Keratinocyte (primary cell): ENCODE data around the gene FAM53B. TPM values are rescaled to one million over a fixed set of nuclear protein-coding genes. Genes with fewer than 3 reads are reported as not detected.

Experiments
- DNase-seq: peaks from one replicate; pipeline ENCODE4 v3.0.0-alpha.2; 2011; ENCODE audit warnings: low read depth, missing footprints, low spot score
- FAIRE-seq: peaks from 2 replicates; lab custom pipeline; 2011; peaks lifted over from hg19 to GRCh38; lab: Jason Lieb, UNC
- H2AFZ ChIP-seq: 2 replicates; pipeline ENCODE4 v1.6.0; 2012; ENCODE audit warnings: low read length, control low read depth, inconsistent platforms; ENCODE audit not compliant: control insufficient read depth
- H3K27ac ChIP-seq: 2 replicates; pipeline ENCODE4 v1.5.1; 2011; ENCODE audit warnings: low read length; ENCODE audit not compliant: control insufficient read depth, insufficient read depth
- H3K27me3 ChIP-seq: 3 replicates; pipeline ENCODE4 v1.6.0; 2011; ENCODE audit warnings: low read length; ENCODE audit not compliant: control insufficient read depth, insufficient read depth; ENCODE audit errors: extremely low read depth
- H3K36me3 ChIP-seq, 2 experiments: 2 replicates in 1 of 2; 3 replicates in 1 of 2; pipeline ENCODE4 v1.5.1; 2011; ENCODE audit warnings: low read length in 2 of 2, mild to moderate bottlenecking in 1 of 2; ENCODE audit not compliant: control insufficient read depth in 2 of 2, insufficient read depth in 2 of 2; ENCODE audit errors: extremely low read depth in 1 of 2
- H3K4me1 ChIP-seq: 3 replicates; pipeline ENCODE4 v1.5.1; 2011; ENCODE audit warnings: low read length; ENCODE audit not compliant: control insufficient read depth, insufficient read depth; ENCODE audit errors: extremely low read depth
- H3K4me2 ChIP-seq: 3 replicates; pipeline ENCODE4 v1.6.0; 2011; ENCODE audit warnings: low read depth, low read length; ENCODE audit not compliant: control insufficient read depth, insufficient read depth; ENCODE audit errors: extremely low read depth
- H3K4me3 ChIP-seq, 3 experiments: fragments of 200-600 bp in 1 of 3; sonication (generic) in 1 of 3; 2 replicates in 2 of 3; 3 replicates in 1 of 3; pipeline ENCODE4 v1.5.1; 2011 to 2016; ENCODE audit warnings: low read length in 3 of 3, mild to moderate bottlenecking in 3 of 3, control low read depth in 2 of 3, inconsistent platforms in 1 of 3, low read depth in 1 of 3, mixed read lengths in 1 of 3, mixed run types in 1 of 3, moderate library complexity in 1 of 3; ENCODE audit not compliant: control insufficient read depth in 2 of 3, insufficient read depth in 2 of 3; ENCODE audit errors: extremely low read depth in 1 of 3
- H3K79me2 ChIP-seq: 2 replicates; pipeline ENCODE4 v1.6.0; 2012; ENCODE audit warnings: low read length; ENCODE audit not compliant: control insufficient read depth, insufficient read depth
- H3K9ac ChIP-seq: 3 replicates; pipeline ENCODE4 v1.6.0; 2011; ENCODE audit warnings: low read length; ENCODE audit not compliant: control insufficient read depth, insufficient read depth; ENCODE audit errors: extremely low read depth
- H3K9me1 ChIP-seq: 3 replicates; pipeline ENCODE4 v1.6.0; 2011; ENCODE audit warnings: low read length; ENCODE audit not compliant: control insufficient read depth, insufficient read depth; ENCODE audit errors: extremely low read depth
- H3K9me3 ChIP-seq: 2 replicates; pipeline ENCODE4 v1.5.1; 2012; ENCODE audit warnings: low read depth, low read length; ENCODE audit not compliant: control insufficient read depth
- H4K20me1 ChIP-seq: 3 replicates; pipeline ENCODE4 v1.6.0; 2011; ENCODE audit warnings: low read length; ENCODE audit not compliant: control insufficient read depth, insufficient read depth; ENCODE audit errors: extremely low read depth
- CTCF ChIP-seq, 3 experiments: IDR thresholded peaks in 1 of 3; conservative IDR thresholded peaks in 1 of 3; optimal IDR thresholded peaks in 1 of 3; 2 replicates in 2 of 3; 3 replicates in 1 of 3; pipeline versions ENCODE3 to v1.5.1; 2011; ENCODE audit warnings: low read length in 3 of 3, mild to moderate bottlenecking in 3 of 3, moderate library complexity in 2 of 3, control low read depth in 1 of 3, inconsistent platforms in 1 of 3; ENCODE audit not compliant: insufficient read depth in 2 of 3; ENCODE audit errors: extremely low read depth in 1 of 3
- EZH2 ChIP-seq: IDR thresholded peaks from one replicate; pipeline ENCODE4 v1.6.1; 2012; ENCODE audit warnings: inconsistent platforms, mild to moderate bottlenecking, low read length, moderate library complexity
- dilution Hi-C: fragments of 300-500 bp; cut with MboI; formaldehyde crosslinking; loops from one replicate; pipeline ENCODE4 v1.7.0; 2020; ENCODE audit warnings: low sequenced_read_pairs; ENCODE audit not compliant: extremely low pct_ligation_motif_present
- polyA plus RNA-seq, 5 experiments: library from polyadenylated mRNA; depleted of rRNA in 3 of 5; stranded (reverse) in 3 of 5; stranded (forward) in 1 of 5; unstranded in 1 of 5; fragments of >200 nt; gene quantifications; 1 replicate in 1 of 5; 2 replicates in 3 of 5; 3 replicates in 1 of 5; pipeline versions ENCODE4 v1.2.1 to v1.2.3, GENCODE V29; 2011 to 2012; ENCODE audit warnings: missing spikeins in 2 of 5, low read depth in 1 of 5, low replicate concordance in 1 of 5

The FAM53B gene
- polyA plus RNA-seq, 1 donor (not counting 4 experiments of a cell fraction or from before 2014, with no cell fraction given), result 8.6 TPM

GRCh38 chr10:124717911-124718741, 26.1 kb downstream of the FAM53B start:
- Histone ChIP-seq H3K9ac (no peak overlapping the region), H3K4me3 (no peak overlapping the region), H3K4me2 (no peak overlapping the region), H3K79me2 (peaks cover 41% of the 10 kb centered on the region), H4K20me1 (peaks cover 7% of the 10 kb centered on the region), H3K9me3 (no peaks in the 10 kb centered on the region), H3K9me1 (no peaks in the 10 kb centered on the region), H3K27ac (no peak overlapping the region), H3K4me1 (peaks cover 39% of the 10 kb centered on the region), H2AFZ (no peak overlapping the region), H3K36me3 (peaks cover 1 to 5% of the 10 kb centered on the region in 2 experiments), H3K27me3 (no peaks in the 10 kb centered on the region)
- FAIRE-seq, result no peak
- no peak for TF ChIP-seq EZH2
- dilution Hi-C loops, result no loop called here
- no peak for DNase-seq

- dilution Hi-C loops, result no loop called here
- Histone ChIP-seq H2AFZ (no peak overlapping the region), H3K27ac (no peak overlapping the region), H3K36me3 (peaks cover 2 to 5% of the 10 kb centered on the region in 2 experiments), H3K4me2 (no peak overlapping the region), H3K4me3 (no peak overlapping the region), H3K9me3 (no peaks in the 10 kb centered on the region), H4K20me1 (peaks cover 7% of the 10 kb centered on the region), H3K9me1 (no peaks in the 10 kb centered on the region), H3K27me3 (no peaks in the 10 kb centered on the region), H3K79me2 (peaks cover 47% of the 10 kb centered on the region), H3K4me1 (peaks cover 29% of the 10 kb centered on the region), H3K9ac (no peak overlapping the region)
- TF ChIP-seq CTCF (optimal IDR thresholded peaks at IDR 0.05 in 1 of 3, IDR thresholded peaks at IDR 0.05 in 1 of 3, conservative IDR thresholded peaks at IDR 0.05 in 1 of 3; ENCODE audit: extremely low read depth in 1 of 3, insufficient read depth in 2 of 3, low read length in 3 of 3), result no peak
- no peak for TF ChIP-seq EZH2
- DNase-seq, result no peak
- no peak for FAIRE-seq
These were observed 27.0 kb downstream of the FAM53B start for GRCh38 chr10:124717041-124717757.
